Putamen (tissue), 1 donor: ENCODE data around the gene HMGCR.

ENCODE experiments used
- DNase-seq: peaks from one replicate; pipeline ENCODE4 v3.0.0-alpha.2; 2016; ENCODE audit warnings: low spot score

The HMGCR gene

DNA sequence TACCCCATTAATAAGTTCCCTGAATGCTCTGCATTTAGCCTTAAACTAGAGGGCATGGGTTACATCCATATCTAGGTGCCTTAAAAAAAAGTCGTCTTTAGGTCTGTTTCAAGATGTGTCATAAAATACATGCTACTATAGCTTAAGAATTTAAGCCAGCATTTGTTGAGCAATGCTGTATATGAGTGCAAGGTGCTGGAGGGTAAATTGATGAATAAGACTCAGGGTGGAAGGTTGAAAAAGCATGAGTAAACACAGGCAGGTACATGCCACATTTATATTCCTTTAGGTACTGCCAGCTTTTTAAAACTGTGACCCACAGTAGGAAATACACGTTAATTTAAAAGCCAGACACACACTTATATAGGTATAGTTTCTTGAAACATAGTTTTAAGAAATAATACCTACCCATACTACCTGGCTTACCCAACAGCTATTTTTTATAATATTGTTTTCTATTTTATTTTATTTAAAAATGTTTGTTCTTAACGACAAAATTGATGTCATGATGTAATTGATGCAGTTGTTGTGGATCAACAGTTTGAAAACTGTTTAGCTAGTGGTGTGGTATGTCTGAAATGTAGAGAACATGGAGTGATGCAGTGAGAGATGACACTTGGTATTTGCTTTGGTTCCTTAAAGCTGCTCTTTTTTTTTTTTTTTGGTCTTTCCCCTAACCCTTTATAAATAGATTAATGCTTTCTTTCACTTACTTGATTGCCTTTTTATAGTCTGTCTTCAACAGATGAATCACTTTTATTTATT is 3.9 kb downstream of the HMGCR start:
- DNase-seq: no peak

DNA sequence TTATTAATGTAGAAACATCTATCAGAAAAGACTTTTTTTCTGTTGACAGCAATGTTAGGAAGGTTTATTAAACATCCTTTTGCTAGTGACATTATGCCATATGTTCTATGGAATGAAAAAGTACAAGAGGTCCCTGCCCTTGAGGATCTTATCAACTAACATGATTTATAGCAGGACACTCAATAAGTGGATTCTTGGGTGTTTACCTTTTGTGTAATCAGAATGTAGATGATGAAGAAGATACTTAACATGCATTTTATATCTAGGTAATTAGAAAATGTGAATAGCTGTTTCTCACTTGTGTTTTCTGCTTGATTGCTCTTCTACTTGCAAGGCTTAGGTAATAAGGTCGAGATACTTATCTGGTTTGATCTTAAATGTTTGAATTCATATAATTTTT is 4.9 kb downstream of the HMGCR start:
- no peak for DNase-seq

DNA sequence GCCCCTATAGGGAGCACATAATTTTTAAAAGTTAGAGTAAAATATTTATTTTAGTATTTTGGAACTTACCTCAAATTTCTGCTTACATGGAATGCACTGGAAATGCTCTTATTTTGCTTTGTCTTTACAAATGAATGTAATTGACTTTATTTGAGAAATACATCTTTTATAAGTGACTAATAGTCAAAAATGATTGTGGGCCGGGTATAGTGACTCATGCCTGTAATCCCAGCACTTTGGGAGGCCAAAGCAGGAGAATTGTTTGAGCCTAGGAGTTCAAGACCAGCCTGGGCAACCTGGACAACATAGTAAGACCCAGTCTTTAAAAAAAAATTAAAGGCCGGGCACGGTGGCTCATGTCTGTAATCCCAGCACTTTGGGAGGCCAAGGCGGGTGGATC is 5.8 kb downstream of the HMGCR start:
- no peak for DNase-seq

DNA sequence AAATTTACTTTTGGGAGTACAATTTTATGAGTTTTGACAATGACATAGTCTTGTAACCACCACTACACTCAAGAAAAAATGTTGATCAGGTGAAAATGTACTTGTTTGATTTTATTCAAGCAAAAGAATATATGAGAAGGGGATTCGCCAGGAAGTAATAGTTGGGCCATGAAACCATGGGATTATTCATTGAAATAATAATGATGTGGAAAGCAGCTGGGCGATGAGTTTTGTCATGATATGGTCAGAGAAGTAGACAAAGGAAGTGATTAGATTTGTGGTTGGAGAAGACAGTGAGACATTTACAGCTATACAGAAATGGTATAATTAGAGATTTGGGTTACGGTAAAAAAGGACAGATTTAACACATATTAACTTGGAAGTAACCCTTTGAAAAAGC is 11.2 kb downstream of the HMGCR start:
- DNase-seq: no peak

DNA sequence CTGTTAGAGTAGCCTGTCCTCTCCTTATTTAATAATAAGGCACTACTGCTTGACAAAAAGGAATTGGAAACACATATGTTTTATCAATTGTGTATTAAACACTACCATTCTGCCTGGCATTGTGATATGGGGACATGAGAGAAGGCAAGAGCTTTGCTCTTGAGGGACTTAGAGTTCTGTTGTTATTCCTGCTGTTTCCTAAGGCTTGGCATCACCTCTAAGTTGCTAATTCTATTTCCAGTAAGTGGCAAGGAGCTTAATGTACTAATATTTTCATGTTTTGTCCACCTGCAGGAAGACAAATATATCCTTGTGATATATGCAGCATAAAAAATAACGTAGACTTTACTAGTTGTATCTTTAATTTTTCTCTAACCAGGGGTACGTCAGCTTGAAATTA is 12.6 kb downstream of the HMGCR start:
- no peak for DNase-seq

DNA sequence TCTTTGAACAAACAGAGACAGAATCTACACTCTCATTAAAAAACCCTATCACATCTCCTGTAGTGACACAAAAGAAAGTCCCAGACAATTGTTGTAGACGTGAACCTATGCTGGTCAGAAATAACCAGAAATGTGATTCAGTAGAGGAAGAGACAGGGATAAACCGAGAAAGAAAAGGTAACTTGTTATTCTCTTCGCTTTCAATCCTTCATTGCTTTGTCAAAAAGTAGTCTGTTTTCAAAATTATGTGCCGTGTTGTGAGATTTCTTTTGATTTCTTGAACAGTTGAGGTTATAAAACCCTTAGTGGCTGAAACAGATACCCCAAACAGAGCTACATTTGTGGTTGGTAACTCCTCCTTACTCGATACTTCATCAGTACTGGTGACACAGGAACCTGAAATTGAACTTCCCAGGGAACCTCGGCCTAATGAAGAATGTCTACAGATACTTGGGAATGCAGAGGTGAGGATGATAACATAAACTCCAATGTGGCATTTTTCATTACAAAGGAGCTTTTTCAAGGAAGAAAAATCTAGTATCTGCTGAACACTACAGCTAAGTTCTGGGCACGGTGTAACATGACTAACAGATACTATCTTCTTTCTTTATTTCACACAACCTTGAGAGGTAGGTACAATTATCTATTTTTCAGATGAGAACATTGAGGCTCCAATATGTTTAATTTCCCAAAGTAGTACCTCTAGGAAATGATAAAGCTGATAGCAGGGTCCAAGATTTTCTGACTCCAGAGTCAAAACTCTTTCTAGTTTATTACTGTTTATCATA is 14.3 kb downstream of the HMGCR start:
- no peak for DNase-seq

DNA sequence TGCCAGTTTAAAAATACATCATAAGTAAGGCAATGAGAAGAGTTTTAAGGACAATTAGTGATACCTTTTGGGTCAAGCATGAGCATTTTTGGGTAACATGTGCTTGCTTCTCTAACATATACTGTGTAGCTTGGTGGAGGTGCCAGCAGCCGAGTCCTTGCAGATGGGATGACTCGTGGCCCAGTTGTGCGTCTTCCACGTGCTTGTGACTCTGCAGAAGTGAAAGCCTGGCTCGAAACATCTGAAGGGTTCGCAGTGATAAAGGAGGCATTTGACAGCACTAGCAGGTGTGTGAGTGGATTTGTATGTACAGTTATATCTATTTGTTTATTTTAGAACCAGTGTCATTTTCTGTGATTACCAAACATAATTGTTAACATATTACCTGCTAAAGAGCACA is 18.2 kb downstream of the HMGCR start:
- no peak for DNase-seq

DNA sequence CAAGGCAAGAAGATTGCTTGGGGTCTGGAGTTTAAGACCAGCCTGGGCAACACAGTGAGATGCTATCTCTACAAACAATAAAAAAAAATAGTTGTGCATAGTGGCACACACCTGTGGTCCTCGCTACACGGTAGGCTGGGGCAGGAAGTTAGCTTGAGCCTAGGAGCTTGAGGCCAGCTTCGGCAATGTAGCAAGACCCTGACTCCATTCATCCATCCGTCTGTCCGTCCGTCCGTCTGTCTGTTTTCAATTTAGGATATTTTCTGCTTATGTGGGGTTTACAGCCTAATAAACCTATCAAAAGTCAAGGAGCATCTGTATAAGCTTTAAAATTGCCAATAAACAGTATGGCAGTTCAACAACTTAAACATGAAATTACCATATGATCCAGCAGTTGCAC is 19.7 kb downstream of the HMGCR start:
- no peak for DNase-seq

DNA sequence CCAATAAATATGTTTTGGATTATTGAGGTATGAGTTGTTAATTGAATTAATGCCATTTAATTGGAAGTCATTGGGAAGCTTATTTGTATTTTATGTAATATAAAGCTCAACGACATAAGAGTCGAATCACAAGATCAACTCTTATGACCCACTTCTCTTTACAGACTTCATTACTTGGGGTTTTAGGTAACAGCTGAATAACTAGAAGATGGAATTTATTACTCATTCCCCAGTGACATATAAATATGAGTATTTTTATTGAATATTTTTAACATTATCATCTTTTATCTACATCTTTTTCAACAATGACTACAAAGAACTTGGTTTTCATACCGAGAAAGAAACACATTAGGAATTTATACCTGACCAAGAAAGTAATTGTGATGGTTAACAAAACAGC is 21.1 kb downstream of the HMGCR start:
- DNase-seq: no peak

DNA sequence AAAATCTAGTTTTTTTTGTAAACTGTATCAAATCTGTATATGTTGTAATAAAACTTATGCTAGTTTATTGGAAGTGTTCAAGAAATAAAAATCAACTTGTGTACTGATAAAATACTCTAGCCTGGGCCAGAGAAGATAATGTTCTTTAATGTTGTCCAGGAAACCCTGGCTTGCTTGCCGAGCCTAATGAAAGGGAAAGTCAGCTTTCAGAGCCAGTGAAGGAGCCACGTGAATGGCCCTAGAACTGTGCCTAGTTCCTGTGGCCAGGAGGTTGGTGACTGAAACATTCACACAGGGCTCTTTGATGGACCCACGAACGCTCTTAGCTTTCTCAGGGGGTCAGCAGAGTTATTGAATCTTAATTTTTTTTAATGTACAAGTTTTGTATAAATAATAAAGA is 24.3 kb downstream of the HMGCR start:
- DNase-seq: no peak

DNA sequence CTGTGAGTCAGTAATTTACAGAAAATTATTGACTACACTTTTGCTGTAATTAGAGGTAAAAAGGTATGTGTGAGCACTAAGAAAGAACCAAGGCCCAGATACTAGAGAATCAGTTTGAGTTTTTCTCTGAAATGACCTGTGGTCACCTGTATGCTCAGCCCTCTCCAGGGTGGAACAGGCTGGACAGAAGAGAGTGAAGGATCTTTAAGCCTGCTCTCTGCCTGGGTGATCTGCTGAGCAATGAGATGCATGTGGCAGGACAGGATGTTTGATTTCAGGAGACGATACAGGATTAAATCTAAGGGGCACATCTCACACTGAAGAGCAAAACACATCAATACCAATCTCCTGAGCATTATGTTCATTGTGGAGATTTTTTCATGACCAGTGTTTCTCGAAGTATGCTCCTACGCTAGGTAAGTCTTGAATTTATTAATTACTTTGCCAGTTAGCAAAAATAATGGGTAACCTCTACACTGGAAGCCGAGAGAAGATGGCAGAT is 25.5 kb downstream of the HMGCR start:
- DNase-seq: no peak

DNA sequence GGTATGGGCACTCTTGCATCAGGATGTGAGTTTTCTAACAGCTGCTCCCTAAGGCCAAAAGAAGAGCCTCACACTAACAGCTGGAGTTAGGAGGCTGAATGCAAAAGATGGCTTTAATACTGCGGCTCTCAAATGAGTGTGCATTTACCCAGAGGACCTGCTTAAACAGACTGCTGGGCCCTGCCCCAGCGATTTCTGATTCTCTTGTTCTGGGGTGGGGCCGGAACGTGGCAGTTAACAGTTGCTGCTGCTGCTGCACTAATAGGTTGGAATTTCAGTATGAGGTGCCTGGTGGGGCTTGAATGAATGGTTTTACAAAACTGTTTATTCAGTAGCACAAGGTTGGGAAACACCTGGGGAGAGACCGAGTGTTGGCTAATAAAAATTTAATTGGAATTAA is 26.1 kb downstream of the HMGCR start:
- DNase-seq: no peak

DNA sequence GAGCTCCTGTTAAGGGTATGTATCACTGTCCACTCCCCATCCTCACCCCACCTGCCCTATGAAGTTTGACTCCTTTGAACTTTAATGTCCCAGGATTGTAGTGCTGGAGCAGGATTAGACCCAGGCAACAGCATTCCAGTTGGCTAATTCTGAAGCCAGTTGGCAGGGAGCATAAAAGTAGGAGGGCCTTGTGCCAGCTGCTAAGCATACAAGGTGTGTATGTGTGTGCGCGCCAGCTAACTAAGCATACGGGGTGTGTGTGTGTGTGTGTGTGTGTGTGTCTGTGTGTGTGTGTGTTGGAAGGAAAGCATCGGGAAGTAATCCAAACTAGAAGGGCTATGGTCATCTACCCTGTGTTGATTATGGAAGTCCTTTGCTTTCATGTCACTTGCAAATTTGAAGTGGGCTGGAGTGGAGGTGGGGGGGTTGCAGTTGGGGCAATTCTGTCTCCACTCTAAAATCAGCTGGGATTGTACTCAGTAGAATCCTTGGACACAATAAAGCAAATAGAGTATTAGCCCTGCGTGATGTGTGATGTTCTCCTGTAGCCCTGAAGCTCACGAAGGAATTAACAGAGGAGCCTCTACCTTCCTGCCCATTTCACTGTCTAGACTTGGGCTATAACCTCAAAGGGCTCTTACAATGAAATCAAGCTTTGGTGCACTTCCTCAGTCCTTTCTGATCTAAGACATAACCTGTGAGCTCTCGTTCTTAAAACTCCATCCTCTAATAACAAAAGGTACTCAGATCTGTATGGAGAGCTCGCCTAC is 26.9 kb downstream of the HMGCR start:
- no peak for DNase-seq

DNA sequence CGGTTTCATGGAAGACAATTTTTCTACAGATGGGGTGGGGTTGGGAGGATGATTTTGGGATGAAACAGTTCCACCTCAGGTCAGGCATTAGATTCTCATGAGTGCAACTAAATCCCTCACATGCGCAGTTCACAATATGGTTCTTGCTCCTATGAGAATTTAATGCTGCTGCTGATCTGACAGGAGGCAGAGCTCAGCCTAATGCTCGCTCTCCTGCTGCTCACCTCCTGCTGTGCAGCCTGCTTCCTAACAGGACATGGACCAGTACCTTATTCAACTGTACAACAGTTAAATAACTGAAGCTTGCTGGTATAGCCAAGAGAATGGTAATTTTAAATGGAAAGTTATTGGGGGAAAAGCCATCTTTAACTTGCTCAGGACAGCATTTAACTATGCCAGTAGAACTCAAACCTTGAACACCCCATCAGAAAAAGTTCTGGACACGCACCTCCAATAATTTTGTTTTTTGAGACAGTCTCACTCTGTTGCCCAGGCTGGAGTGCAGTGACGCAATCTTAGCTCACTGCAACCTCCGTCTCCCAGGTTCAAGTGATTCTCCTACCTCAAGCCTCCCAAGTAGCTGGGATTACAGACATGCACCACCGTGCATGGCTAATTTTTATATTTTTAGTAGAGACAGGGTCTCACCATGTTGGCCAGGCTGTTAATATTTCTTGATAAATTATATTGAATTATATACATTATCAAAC is 27.7 kb downstream of the HMGCR start:
- no peak for DNase-seq

DNA sequence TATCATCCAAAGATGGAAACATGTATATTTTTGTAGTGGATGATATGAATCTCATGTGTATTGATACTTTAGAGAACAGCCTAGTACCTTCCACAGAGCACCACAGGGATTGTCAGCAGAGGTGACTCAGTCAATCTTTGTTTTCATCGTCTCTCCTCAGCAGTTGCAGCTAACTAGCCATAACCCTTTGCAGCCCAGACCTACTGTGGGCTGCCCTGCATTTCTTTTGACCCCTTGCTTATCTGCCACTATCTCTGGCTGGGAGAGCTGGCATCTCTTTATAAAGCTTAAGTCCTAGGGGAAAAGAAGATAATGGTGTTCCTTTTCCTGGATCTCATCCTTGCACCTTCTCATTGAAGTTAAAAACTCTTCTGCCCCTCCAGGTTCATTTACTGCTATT is 28.7 kb downstream of the HMGCR start:
- no peak for DNase-seq

DNA sequence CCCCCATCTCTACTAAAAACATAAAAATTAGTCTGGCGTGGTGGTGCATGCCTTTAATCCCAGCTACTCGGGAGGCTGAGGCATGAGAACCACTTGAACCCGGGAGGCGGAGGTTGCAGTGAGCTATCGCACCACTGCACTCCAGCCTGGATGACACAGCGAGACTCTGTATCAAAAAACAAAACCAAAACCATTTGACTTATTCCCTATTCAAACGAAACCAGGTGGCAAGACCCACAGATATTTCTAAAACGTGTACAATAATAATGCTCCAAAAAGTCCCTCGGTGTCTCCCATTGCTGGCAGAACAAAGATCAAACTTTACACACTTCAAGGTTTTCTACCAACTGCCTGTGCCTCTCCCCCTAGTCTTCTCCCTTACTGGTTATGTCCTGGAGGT is 29.8 kb downstream of the HMGCR start:
- no peak for DNase-seq

DNA sequence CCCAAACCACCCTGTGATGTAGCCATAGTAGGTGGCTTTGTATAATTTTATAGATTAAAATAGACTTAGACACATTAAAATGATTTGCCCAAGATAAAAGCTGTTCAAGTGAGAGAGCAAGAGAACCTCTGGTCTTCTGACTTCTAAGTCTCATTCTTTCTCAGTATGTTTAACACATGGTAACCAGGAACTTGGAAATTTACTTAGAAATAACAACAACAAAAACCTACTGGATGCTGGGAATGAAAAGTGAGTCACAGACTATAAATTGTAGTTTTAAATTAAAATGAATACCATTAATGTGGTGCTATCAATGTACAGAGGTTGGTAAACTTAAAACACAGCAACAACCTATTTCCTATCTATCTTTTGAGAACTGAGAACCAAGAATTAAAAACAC is 30.4 kb downstream of the HMGCR start:
- DNase-seq: no peak

DNA sequence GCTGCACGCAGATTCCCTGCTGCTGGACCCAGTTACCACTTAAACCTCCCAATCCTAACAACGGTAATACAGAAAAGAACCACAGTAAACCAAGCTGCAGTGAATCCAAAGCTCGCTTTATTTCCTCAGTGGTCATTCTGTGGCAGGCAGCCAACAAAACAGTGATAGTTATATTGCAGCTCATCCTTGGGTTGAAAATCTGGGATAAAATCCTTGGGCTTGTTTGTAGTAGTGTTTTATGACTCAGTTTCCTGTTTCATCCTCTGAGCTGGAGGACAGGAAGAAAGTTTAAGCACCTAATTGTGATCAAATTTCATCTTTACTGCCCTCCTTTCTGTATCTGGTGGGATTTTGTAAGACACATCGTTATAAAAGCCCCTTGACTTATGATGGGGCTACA is 31.4 kb downstream of the HMGCR start:
- no peak for DNase-seq

DNA sequence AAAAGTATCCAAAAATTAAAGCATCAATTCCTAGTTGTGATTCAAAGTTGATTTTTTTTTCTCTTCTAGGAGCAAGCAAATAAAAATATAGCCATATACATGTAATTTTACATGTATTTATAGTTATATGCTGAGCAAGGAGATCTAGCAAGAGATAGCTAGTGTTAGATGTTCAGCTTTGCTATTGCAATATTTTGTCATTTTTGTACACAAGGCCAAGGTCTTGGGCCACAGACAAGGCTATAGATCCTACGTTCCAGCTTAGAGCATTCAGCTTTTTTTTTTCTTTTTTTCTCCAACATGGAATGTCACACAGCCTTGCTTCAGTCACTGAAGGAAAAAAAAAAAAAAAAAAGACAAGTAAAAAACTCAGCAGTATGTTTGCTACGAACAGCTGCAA is 36.8 kb downstream of the HMGCR start:
- DNase-seq: no peak

DNA sequence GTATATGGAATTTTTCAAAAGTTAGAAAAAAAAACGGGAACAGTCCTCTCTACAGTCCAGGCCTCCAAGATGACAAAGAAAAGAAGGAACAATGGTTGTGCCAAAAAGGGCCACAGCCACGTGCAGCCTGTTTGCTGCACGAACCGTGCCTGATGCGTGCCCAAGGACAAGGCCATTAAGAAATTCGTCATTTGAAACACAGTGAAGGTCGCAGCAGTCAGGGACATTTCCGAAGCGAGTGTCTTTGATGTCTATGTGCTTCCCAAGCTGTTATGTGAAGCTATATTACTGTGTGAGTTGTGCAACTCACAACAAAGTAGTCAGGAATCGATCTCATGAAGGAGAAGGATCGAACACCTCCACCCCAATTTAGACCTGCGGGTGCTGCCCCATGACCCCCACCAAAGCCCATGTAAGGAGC is 37.4 kb downstream of the HMGCR start:
- DNase-seq: no peak

DNA sequence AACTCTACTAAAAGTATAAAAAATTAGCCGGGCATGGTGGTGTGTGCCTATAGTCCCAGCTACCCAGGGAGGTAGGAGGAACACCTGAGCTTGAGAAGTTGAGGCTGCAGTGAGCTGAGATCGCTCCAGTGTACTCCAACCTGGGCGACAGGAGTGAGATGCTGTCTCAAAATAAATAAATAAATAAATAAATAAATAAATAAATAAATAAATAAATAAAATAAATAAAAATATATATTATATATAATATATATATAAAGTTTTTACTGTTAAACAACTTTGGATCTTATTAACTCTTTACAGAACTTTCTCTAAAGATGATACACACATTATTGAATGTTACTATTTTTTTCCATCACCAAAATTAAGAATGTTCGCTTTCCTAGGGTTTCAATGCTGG is 38.4 kb downstream of the HMGCR start:
- DNase-seq: no peak

DNA sequence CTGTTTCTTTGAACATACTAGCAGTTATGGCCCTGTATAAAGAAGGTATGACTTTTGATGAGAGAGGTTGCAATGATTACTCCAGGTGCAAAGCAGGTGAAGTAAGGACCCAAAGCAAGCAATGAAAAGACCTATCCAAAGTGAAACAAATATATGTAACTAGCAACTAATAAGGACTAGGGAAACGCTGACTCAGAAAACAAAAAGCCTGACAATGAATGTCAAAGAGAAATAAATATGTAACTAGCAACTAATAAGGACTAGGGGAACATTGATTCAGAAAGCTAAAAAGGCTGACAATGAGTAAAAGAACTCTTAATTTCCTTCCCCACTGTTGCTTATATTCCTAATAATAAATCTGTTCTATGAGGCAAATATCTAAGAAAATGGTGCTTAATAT is 43.1 kb downstream of the HMGCR start:
- no peak for DNase-seq
